ENCODE results near the gene NECAB3. TPM values are rescaled to one million over a fixed set of nuclear protein-coding genes. Genes with fewer than 3 reads are reported as not detected.
"Not testable (repeated sequence)": the region's sequence is repeated elsewhere in the genome, so short reads cannot be mapped to it uniquely, and the experiment has no call there.

Gene NECAB3
- total RNA-seq, 2 experiments from 2014 or later, result 12.2 to 13.3 TPM

- no peak overlapping the region for H3K4me3 Mint-ChIP-seq
- ATAC-seq (no peak), DNase-seq (no peak)
- H3K4me1 Mint-ChIP-seq, result peaks cover 22% of the 10 kb centered on the region
- H3K9me3 Mint-ChIP-seq (ENCODE audit: low read depth), result no peaks in the 10 kb centered on the region
- POLR2A ChIA-PET, result no interaction called here
- intact Hi-C loops (cut with DNase I, micrococcal nuclease), result no loop called here
- no peaks in the 10 kb centered on the region for H3K27me3 Mint-ChIP-seq
- H3K36me3 Mint-ChIP-seq (ENCODE audit: low read depth), result peaks cover 9% of the 10 kb centered on the region
- no peak overlapping the region for H3K27ac Mint-ChIP-seq
- CTCF ChIA-PET, result no interaction called here
Observed at GRCh38 chr20:33646191-33646590, 28.0 kb downstream of the NECAB3 start.

GRCh38 chr20:33645396-33645795 is 28.8 kb downstream of the NECAB3 start:
- H3K4me3 Mint-ChIP-seq, result no peak overlapping the region
- POLR2A ChIA-PET, result no interaction called here
- H3K4me1 Mint-ChIP-seq, result peaks cover 22% of the 10 kb centered on the region
- H3K36me3 Mint-ChIP-seq (ENCODE audit: low read depth), result peaks cover 10% of the 10 kb centered on the region
- DNase-seq (no peak), ATAC-seq (no peak)
- CTCF ChIA-PET, result no interaction called here
- intact Hi-C loops (cut with DNase I, micrococcal nuclease), result no loop called here
- no peaks in the 10 kb centered on the region for H3K27me3 Mint-ChIP-seq
- no peak overlapping the region for H3K27ac Mint-ChIP-seq
- no peaks in the 10 kb centered on the region for H3K9me3 Mint-ChIP-seq (ENCODE audit: low read depth)

GRCh38 chr20:33645072-33645358 is 29.2 kb downstream of the NECAB3 start:
- no peaks in the 10 kb centered on the region for H3K27me3 Mint-ChIP-seq
- ChIA-PET POLR2A (no interaction called here), CTCF (no interaction called here)
- intact Hi-C loops (cut with DNase I, micrococcal nuclease), result no loop called here
- ATAC-seq (no peak), DNase-seq (no peak)
- H3K36me3 Mint-ChIP-seq (ENCODE audit: low read depth), result peaks cover 14% of the 10 kb centered on the region
- peaks cover 22% of the 10 kb centered on the region for H3K4me1 Mint-ChIP-seq
- H3K9me3 Mint-ChIP-seq (ENCODE audit: low read depth), result no peaks in the 10 kb centered on the region
- H3K27ac Mint-ChIP-seq, result no peak overlapping the region
- H3K4me3 Mint-ChIP-seq, result no peak overlapping the region

- Mint-ChIP-seq H3K36me3 (ENCODE audit: low read depth) (peaks cover 16% of the 10 kb centered on the region), H3K9me3 (ENCODE audit: low read depth) (no peaks in the 10 kb centered on the region), H3K27ac (no peak overlapping the region), H3K4me3 (no peak overlapping the region), H3K4me1 (peaks cover 17% of the 10 kb centered on the region), H3K27me3 (no peaks in the 10 kb centered on the region)
- no peak for DNase-seq
- ChIA-PET CTCF (no interaction called here), POLR2A (no interaction called here)
- intact Hi-C loops (cut with DNase I, micrococcal nuclease), result no loop called here
- no peak for ATAC-seq
Observed at GRCh38 chr20:33644313-33645071, 29.7 kb downstream of the NECAB3 start.

GRCh38 chr20:33640287-33640686 is 33.9 kb downstream of the NECAB3 start:
- no peak for DNase-seq
- Mint-ChIP-seq H3K36me3 (ENCODE audit: low read depth) (peaks cover 15% of the 10 kb centered on the region), H3K4me3 (no peak overlapping the region), H3K27ac (peak overlapping the region; percentile 5), H3K27me3 (no peaks in the 10 kb centered on the region), H3K4me1 (no peaks in the 10 kb centered on the region), H3K9me3 (ENCODE audit: low read depth) (no peaks in the 10 kb centered on the region)
- ATAC-seq, result no peak
- CTCF ChIA-PET, result no interaction called here
- POLR2A ChIA-PET, result interaction anchor here (0.7 kb wide), 1 partner anchor 228 kb away, joined by 9 read pairs; no protein-coding TSS in a partner anchor
- intact Hi-C loops (cut with DNase I, micrococcal nuclease), result no loop called here

GRCh38 chr20:33636776-33637175 is 37.5 kb downstream of the NECAB3 start:
- DNase-seq (no peak), ATAC-seq (no peak)
- Mint-ChIP-seq H3K27ac (no peak overlapping the region), H3K9me3 (ENCODE audit: low read depth) (no peaks in the 10 kb centered on the region), H3K27me3 (no peaks in the 10 kb centered on the region), H3K36me3 (ENCODE audit: low read depth) (peaks cover 18% of the 10 kb centered on the region), H3K4me1 (peaks cover 5% of the 10 kb centered on the region), H3K4me3 (no peak overlapping the region)
- ChIA-PET CTCF (interaction anchor here (0.6 kb wide), 1 partner anchor 152 kb away, joined by 3 read pairs; no protein-coding TSS in a partner anchor), POLR2A (no interaction called here)
- intact Hi-C loops (cut with DNase I, micrococcal nuclease), result no loop called here

GRCh38 chr20:33635341-33635740 is 38.9 kb downstream of the NECAB3 start:
- Mint-ChIP-seq H3K9me3 (ENCODE audit: low read depth) (no peaks in the 10 kb centered on the region), H3K36me3 (ENCODE audit: low read depth) (peaks cover 23% of the 10 kb centered on the region), H3K4me1 (peaks cover 5% of the 10 kb centered on the region), H3K27me3 (no peaks in the 10 kb centered on the region), H3K4me3 (no peak overlapping the region), H3K27ac (no peak overlapping the region)
- no peak for DNase-seq
- CTCF ChIA-PET, result no interaction called here
- intact Hi-C loops (cut with DNase I, micrococcal nuclease), result no loop called here
- POLR2A ChIA-PET, result no interaction called here
- ATAC-seq, result no peak

GRCh38 chr20:33631910-33632309 is 42.3 kb downstream of the NECAB3 start:
- H3K4me3 Mint-ChIP-seq; intact Hi-C loops (cut with DNase I, micrococcal nuclease); H3K9me3 Mint-ChIP-seq (ENCODE audit: low read depth); ATAC-seq; DNase-seq; H3K27ac Mint-ChIP-seq; H3K27me3 Mint-ChIP-seq; H3K4me1 Mint-ChIP-seq; POLR2A ChIA-PET: not testable (repeated sequence)
- H3K36me3 Mint-ChIP-seq (ENCODE audit: low read depth), result peaks cover 30% of the 10 kb centered on the region
- CTCF ChIA-PET, result interaction anchor here (0.5 to 0.7 kb wide), 2 partner anchors 332 to 716 kb away, joined by 3 read pairs; no protein-coding TSS in a partner anchor

- no peaks in the 10 kb centered on the region for H3K9me3 Mint-ChIP-seq (ENCODE audit: low read depth)
- H3K4me1 Mint-ChIP-seq, result peaks cover 5% of the 10 kb centered on the region
- H3K36me3 Mint-ChIP-seq (ENCODE audit: low read depth), result peaks cover 33% of the 10 kb centered on the region
- no peaks in the 10 kb centered on the region for H3K27me3 Mint-ChIP-seq
- no peak overlapping the region for H3K4me3 Mint-ChIP-seq
- H3K27ac Mint-ChIP-seq, result peak overlapping the region; percentile 28
- intact Hi-C loops (cut with DNase I, micrococcal nuclease), result no loop called here
- ChIA-PET POLR2A (no interaction called here), CTCF (no interaction called here)
- DNase-seq (no peak), ATAC-seq (no peak)
Observed at GRCh38 chr20:33630507-33630906, 43.7 kb downstream of the NECAB3 start.

- ChIA-PET POLR2A (no interaction called here), CTCF (no interaction called here)
- Mint-ChIP-seq H3K27me3 (no peaks in the 10 kb centered on the region), H3K9me3 (ENCODE audit: low read depth) (no peaks in the 10 kb centered on the region), H3K4me1 (peaks cover 5% of the 10 kb centered on the region), H3K27ac (no peak overlapping the region), H3K4me3 (no peak overlapping the region), H3K36me3 (ENCODE audit: low read depth) (peaks cover 36% of the 10 kb centered on the region)
- ATAC-seq (no peak), DNase-seq (no peak)
- intact Hi-C loops (cut with DNase I, micrococcal nuclease), result no loop called here
Observed at GRCh38 chr20:33629979-33630378, 44.2 kb downstream of the NECAB3 start.

GRCh38 chr20:33629533-33629932 is 44.7 kb downstream of the NECAB3 start:
- intact Hi-C loops (cut with DNase I, micrococcal nuclease), result no loop called here
- no peak for DNase-seq
- H3K36me3 Mint-ChIP-seq (ENCODE audit: low read depth), result peaks cover 34% of the 10 kb centered on the region
- ChIA-PET CTCF (no interaction called here), POLR2A (no interaction called here)
- peaks cover 8% of the 10 kb centered on the region for H3K4me1 Mint-ChIP-seq
- no peaks in the 10 kb centered on the region for H3K9me3 Mint-ChIP-seq (ENCODE audit: low read depth)
- no peak overlapping the region for H3K4me3 Mint-ChIP-seq
- ATAC-seq, result no peak
- H3K27me3 Mint-ChIP-seq, result no peaks in the 10 kb centered on the region
- H3K27ac Mint-ChIP-seq, result no peak overlapping the region

- peaks cover 16% of the 10 kb centered on the region for H3K4me1 Mint-ChIP-seq
- H3K4me3 Mint-ChIP-seq, result no peak overlapping the region
- H3K27me3 Mint-ChIP-seq, result no peaks in the 10 kb centered on the region
- no peak overlapping the region for H3K27ac Mint-ChIP-seq
- intact Hi-C loops (cut with DNase I, micrococcal nuclease), result no loop called here
- ChIA-PET POLR2A (no interaction called here), CTCF (no interaction called here)
- DNase-seq, result no peak
- no peaks in the 10 kb centered on the region for H3K9me3 Mint-ChIP-seq (ENCODE audit: low read depth)
- H3K36me3 Mint-ChIP-seq (ENCODE audit: low read depth), result peaks cover 40% of the 10 kb centered on the region
- ATAC-seq, result no peak
Observed at GRCh38 chr20:33627577-33628216, 46.5 kb downstream of the NECAB3 start.

Data from activated CD4-positive, alpha-beta T cell treated with anti-CD3 and anti-CD28 coated beads for 36 hours (primary cell).